Measurements from ENCODE around the gene KCNH1. TPM values are rescaled to one million over a fixed set of nuclear protein-coding genes. Genes with fewer than 3 reads are reported as not detected.

KCNH1 gene
- total and polyA plus RNA-seq, 10 donors, result not detected

GRCh38 chr1:211133393-211133835, 534 bp downstream of the KCNH1 start:
- DNase-seq, result peak; percentile 72
- Histone ChIP-seq H3K9me3 (no peaks in the 10 kb centered on the region), H3K4me1 (peaks cover 10 to 22% (median 16%) of the 10 kb centered on the region in 6 donors), H3K36me3 (no peaks in the 10 kb centered on the region), H3K4me3 (peak overlapping the region; percentile 16 to 68 (median 38)), H3K27ac (no peak overlapping the region), H3K27me3 (replicated peaks in 1 of 7) (peaks cover 0 to 81% (median 53%) of the 10 kb centered on the region in 7 donors)
- intact Hi-C loops (cut with DNase I; ENCODE audit: low total_unique reads), result no loop called here
- TF ChIP-seq POLR2AphosphoS5 (IDR thresholded peaks at IDR 0.05), result no peak
- 0 to 7% (median 2%) methylated on average over 23 to 31 of the region's 31 CpGs for WGBS, 5 donors

GRCh38 chr1:211132721-211133392, 1.1 kb downstream of the KCNH1 start:
- TF ChIP-seq POLR2A (IDR thresholded peaks at IDR 0.05) (no peak), POLR2AphosphoS5 (IDR thresholded peaks at IDR 0.05) (no peak), CTCF (IDR thresholded peaks at IDR 0.05 in 8 of 11, conservative IDR thresholded peaks at IDR 0.05 in 3 of 11) (no peak)
- peak overlapping the region in 6 of 8 donors; percentile 19 to 68 (median 42) for H3K4me3 ChIP-seq
- 22 to 27% (median 24%) methylated on average over 20 of the region's 20 CpGs for WGBS, 5 donors
- no peaks in the 10 kb centered on the region for H3K9me3 ChIP-seq
- H3K4me1 ChIP-seq, result peaks cover 10 to 22% (median 16%) of the 10 kb centered on the region in 6 donors
- intact Hi-C loops (cut with DNase I; ENCODE audit: low total_unique reads), result no loop called here
- H3K27ac ChIP-seq, result no peak overlapping the region
- DNase-seq, result no peak
- H3K27me3 ChIP-seq (replicated peaks in 1 of 7), result peaks cover 0 to 79% (median 53%) of the 10 kb centered on the region in 7 donors
- no peaks in the 10 kb centered on the region for H3K36me3 ChIP-seq

GRCh38 chr1:211129776-211130175, 4.2 kb downstream of the KCNH1 start:
- TF ChIP-seq CTCF (IDR thresholded peaks at IDR 0.05 in 8 of 11, conservative IDR thresholded peaks at IDR 0.05 in 3 of 11) (no peak), POLR2A (IDR thresholded peaks at IDR 0.05) (no peak), POLR2AphosphoS5 (IDR thresholded peaks at IDR 0.05) (no peak)
- H3K4me1 ChIP-seq, result peaks cover 10 to 22% (median 16%) of the 10 kb centered on the region in 6 donors
- H3K27me3 ChIP-seq (replicated peaks in 1 of 7), result peaks cover 0 to 66% (median 32%) of the 10 kb centered on the region in 7 donors
- no peak for DNase-seq
- 78 to 100% (median 82%) methylated on average over 1 of the region's 1 CpG for WGBS, 5 donors
- intact Hi-C loops (cut with DNase I; ENCODE audit: low total_unique reads), result no loop called here
- H3K4me3 ChIP-seq, result no peak overlapping the region
- H3K27ac ChIP-seq, result no peak overlapping the region
- H3K36me3 ChIP-seq, result no peaks in the 10 kb centered on the region
- no peaks in the 10 kb centered on the region for H3K9me3 ChIP-seq

GRCh38 chr1:211127166-211127565, 6.8 kb downstream of the KCNH1 start:
- no peak for TF ChIP-seq CTCF (IDR thresholded peaks at IDR 0.05 in 8 of 11, conservative IDR thresholded peaks at IDR 0.05 in 3 of 11)
- no peak for TF ChIP-seq POLR2AphosphoS5 (IDR thresholded peaks at IDR 0.05)
- TF ChIP-seq POLR2A (IDR thresholded peaks at IDR 0.05), result no peak
- intact Hi-C loops (cut with DNase I; ENCODE audit: low total_unique reads), result no loop called here
- H3K4me1 ChIP-seq, result no peaks in the 10 kb centered on the region
- H3K9me3 ChIP-seq, result no peaks in the 10 kb centered on the region
- H3K27me3 ChIP-seq (replicated peaks in 1 of 7), result peaks cover 0 to 55% (median 9%) of the 10 kb centered on the region in 7 donors
- no peak overlapping the region for H3K4me3 ChIP-seq
- DNase-seq, result no peak
- no peak overlapping the region for H3K27ac ChIP-seq
- 74 to 82% (median 77%) methylated on average over 4 of the region's 4 CpGs for WGBS, 5 donors
- H3K36me3 ChIP-seq, result no peaks in the 10 kb centered on the region
